Karpas-422 (cell line): ENCODE data around the gene KCNF1. TPM values are rescaled to one million over a fixed set of nuclear protein-coding genes. Genes with fewer than 3 reads are reported as not detected.

Experiments used
- DNase-seq: peaks from one replicate; pipeline ENCODE4 v3.0.0-alpha.2; 2015
- H2AFZ ChIP-seq: fragments of 200-600 bp; sonication (generic); 2 replicates; pipeline ENCODE4 v1.6.1; 2014; ENCODE audit warnings: antibody characterized with exemption, low read length, mixed read lengths
- H3K27ac ChIP-seq: fragments of 200-600 bp; sonication (generic); 2 replicates; pipeline ENCODE4 v1.5.1; 2014; ENCODE audit warnings: mild to moderate bottlenecking, low read length, moderate library complexity
- H3K27me3 ChIP-seq: fragments of 200-600 bp; sonication (generic); 2 replicates; pipeline ENCODE4 v1.6.1; 2014; ENCODE audit warnings: low read length, mixed read lengths
- H3K36me3 ChIP-seq: fragments of 200-600 bp; sonication (generic); 2 replicates; pipeline ENCODE4 v1.6.1; 2014; ENCODE audit warnings: low read length, mixed read lengths; ENCODE audit not compliant: insufficient read depth
- H3K4me1 ChIP-seq: fragments of 200-600 bp; sonication (generic); 2 replicates; pipeline ENCODE4 v1.6.1; 2014; ENCODE audit warnings: mild to moderate bottlenecking, low read length, mixed read lengths
- H3K4me2 ChIP-seq: fragments of 200-600 bp; sonication (generic); 2 replicates; pipeline ENCODE4 v1.6.1; 2014; ENCODE audit warnings: low read length, low read depth, mild to moderate bottlenecking; ENCODE audit not compliant: poor library complexity, severe bottlenecking
- H3K4me3 ChIP-seq: fragments of 200-600 bp; sonication (generic); 2 replicates; pipeline ENCODE4 v1.5.1; 2014; ENCODE audit warnings: mild to moderate bottlenecking, antibody characterized with exemption, low read length, mixed read lengths
- H3K79me2 ChIP-seq: fragments of 200-600 bp; sonication (generic); 2 replicates; pipeline ENCODE4 v1.6.1; 2014; ENCODE audit warnings: mild to moderate bottlenecking, low read length, mixed read lengths
- H3K9ac ChIP-seq: fragments of 200-600 bp; sonication (generic); 2 replicates; pipeline ENCODE4 v1.6.0; 2014; ENCODE audit warnings: low read length
- H3K9me2 ChIP-seq: fragments of 200-600 bp; sonication (generic), shearing (Covaris generic); replicated peaks from 2 replicates; pipeline ENCODE4 v1.6.0; 2014; ENCODE audit warnings: mild to moderate bottlenecking, low read length, moderate library complexity; ENCODE audit not compliant: insufficient read depth
- H3K9me3 ChIP-seq: fragments of 300-700, 200-600 bp; sonication (generic); 2 replicates; pipeline ENCODE4 v1.6.1; 2014; ENCODE audit warnings: low read length, mixed read lengths
- H4K20me1 ChIP-seq: fragments of 200-600 bp; sonication (generic); 2 replicates; pipeline ENCODE4 v1.6.1; 2014; ENCODE audit warnings: mild to moderate bottlenecking, antibody characterized with exemption, low read length, low read depth; ENCODE audit not compliant: insufficient read depth
- total RNA-seq: library from RNA; depleted of rRNA; stranded (reverse); fragments of >200 nt; shearing (Covaris generic); gene quantifications from 2 replicates; pipeline ENCODE4 v1.2.3, GENCODE V29; 2014; ENCODE audit warnings: low replicate concordance

Gene KCNF1
- total RNA-seq, 1 experiment from 2014 or later = not detected

GRCh38 chr2:10912076-10912731 lies 470 bp downstream of the KCNF1 start:
- no peak for DNase-seq
- Histone ChIP-seq H4K20me1 (no peaks in the 10 kb centered on the region), H3K27ac (no peak overlapping the region), H3K9ac (no peak overlapping the region), H3K9me2 (no peaks in the 10 kb centered on the region), H3K4me3 (no peak overlapping the region), H3K36me3 (no peaks in the 10 kb centered on the region), H3K27me3 (no peaks in the 10 kb centered on the region), H2AFZ (no peak overlapping the region), H3K79me2 (no peaks in the 10 kb centered on the region), H3K9me3 (no peaks in the 10 kb centered on the region), H3K4me2 (no peak overlapping the region), H3K4me1 (peaks cover 3% of the 10 kb centered on the region; the same call in 1 of the 2 replicates)

GRCh38 chr2:10912796-10913455 lies 1.2 kb downstream of the KCNF1 start:
- Histone ChIP-seq H3K9ac (no peak overlapping the region), H3K9me3 (no peaks in the 10 kb centered on the region), H3K79me2 (no peaks in the 10 kb centered on the region), H3K9me2 (no peaks in the 10 kb centered on the region), H3K27me3 (no peaks in the 10 kb centered on the region), H2AFZ (no peak overlapping the region), H3K4me2 (no peak overlapping the region), H3K27ac (no peak overlapping the region), H3K36me3 (no peaks in the 10 kb centered on the region), H4K20me1 (no peaks in the 10 kb centered on the region), H3K4me1 (peaks cover 3% of the 10 kb centered on the region; the same call in 1 of the 2 replicates), H3K4me3 (no peak overlapping the region)
- no peak for DNase-seq

GRCh38 chr2:10913501-10914271 lies 2.0 kb downstream of the KCNF1 start:
- H3K4me1 ChIP-seq = peaks cover 3% of the 10 kb centered on the region; the same call in 1 of the 2 replicates
- H3K27ac ChIP-seq = no peak overlapping the region
- no peak overlapping the region for H2AFZ ChIP-seq
- DNase-seq = no peak
- H3K9ac ChIP-seq = no peak overlapping the region
- H3K4me3 ChIP-seq = no peak overlapping the region
- H3K36me3 ChIP-seq = no peaks in the 10 kb centered on the region
- no peaks in the 10 kb centered on the region for H3K9me3 ChIP-seq
- no peaks in the 10 kb centered on the region for H3K79me2 ChIP-seq
- no peak overlapping the region for H3K4me2 ChIP-seq
- H3K9me2 ChIP-seq = no peaks in the 10 kb centered on the region
- no peaks in the 10 kb centered on the region for H4K20me1 ChIP-seq
- no peaks in the 10 kb centered on the region for H3K27me3 ChIP-seq

GRCh38 chr2:10914272-10914693 lies 2.5 kb downstream of the KCNF1 start:
- Histone ChIP-seq H2AFZ (no peak overlapping the region), H3K9ac (no peak overlapping the region), H3K27me3 (no peaks in the 10 kb centered on the region), H3K4me3 (no peak overlapping the region), H3K9me3 (no peaks in the 10 kb centered on the region), H3K9me2 (no peaks in the 10 kb centered on the region), H3K79me2 (no peaks in the 10 kb centered on the region), H4K20me1 (no peaks in the 10 kb centered on the region), H3K4me1 (peaks cover 3% of the 10 kb centered on the region; the same call in 1 of the 2 replicates), H3K27ac (no peak overlapping the region), H3K4me2 (no peak overlapping the region), H3K36me3 (no peaks in the 10 kb centered on the region)
- DNase-seq = peak; percentile 53

- Histone ChIP-seq H3K9me3 (no peaks in the 10 kb centered on the region), H3K9me2 (no peaks in the 10 kb centered on the region), H2AFZ (no peak overlapping the region), H3K79me2 (no peaks in the 10 kb centered on the region), H4K20me1 (no peaks in the 10 kb centered on the region), H3K4me1 (no peaks in the 10 kb centered on the region), H3K4me3 (no peak overlapping the region), H3K36me3 (no peaks in the 10 kb centered on the region), H3K27me3 (no peaks in the 10 kb centered on the region), H3K9ac (no peak overlapping the region), H3K4me2 (no peak overlapping the region), H3K27ac (no peak overlapping the region)
- no peak for DNase-seq
These were observed 3.5 kb downstream of the KCNF1 start for GRCh38 chr2:10915236-10915635.

GRCh38 chr2:10915731-10916276 lies 4.1 kb downstream of the KCNF1 start:
- H3K27me3 ChIP-seq = no peaks in the 10 kb centered on the region
- H3K9me2 ChIP-seq = no peaks in the 10 kb centered on the region
- H3K79me2 ChIP-seq = no peaks in the 10 kb centered on the region
- H3K36me3 ChIP-seq = no peaks in the 10 kb centered on the region
- H2AFZ ChIP-seq = no peak overlapping the region
- no peak overlapping the region for H3K27ac ChIP-seq
- H4K20me1 ChIP-seq = no peaks in the 10 kb centered on the region
- no peak overlapping the region for H3K4me3 ChIP-seq
- DNase-seq = no peak
- H3K4me2 ChIP-seq = no peak overlapping the region
- no peaks in the 10 kb centered on the region for H3K9me3 ChIP-seq
- H3K4me1 ChIP-seq = no peaks in the 10 kb centered on the region
- H3K9ac ChIP-seq = no peak overlapping the region

- no peak overlapping the region for H2AFZ ChIP-seq
- no peaks in the 10 kb centered on the region for H3K27me3 ChIP-seq
- no peak overlapping the region for H3K9ac ChIP-seq
- no peaks in the 10 kb centered on the region for H3K9me2 ChIP-seq
- no peak for DNase-seq
- no peaks in the 10 kb centered on the region for H3K9me3 ChIP-seq
- no peaks in the 10 kb centered on the region for H3K4me1 ChIP-seq
- no peaks in the 10 kb centered on the region for H3K36me3 ChIP-seq
- H3K79me2 ChIP-seq = no peaks in the 10 kb centered on the region
- no peak overlapping the region for H3K4me3 ChIP-seq
- H3K4me2 ChIP-seq = no peak overlapping the region
- H3K27ac ChIP-seq = no peak overlapping the region
- no peaks in the 10 kb centered on the region for H4K20me1 ChIP-seq
These were observed 5.2 kb downstream of the KCNF1 start for GRCh38 chr2:10916953-10917352.

GRCh38 chr2:10917927-10918326 lies 6.2 kb downstream of the KCNF1 start:
- H3K4me1 ChIP-seq = no peaks in the 10 kb centered on the region
- H3K9ac ChIP-seq = no peak overlapping the region
- no peaks in the 10 kb centered on the region for H3K27me3 ChIP-seq
- H3K9me2 ChIP-seq = no peaks in the 10 kb centered on the region
- no peaks in the 10 kb centered on the region for H4K20me1 ChIP-seq
- no peaks in the 10 kb centered on the region for H3K36me3 ChIP-seq
- H3K4me3 ChIP-seq = no peak overlapping the region
- H2AFZ ChIP-seq = no peak overlapping the region
- no peak overlapping the region for H3K4me2 ChIP-seq
- H3K79me2 ChIP-seq = no peaks in the 10 kb centered on the region
- H3K9me3 ChIP-seq = no peaks in the 10 kb centered on the region
- no peak overlapping the region for H3K27ac ChIP-seq
- no peak for DNase-seq
